RWPE2 (cell line): ENCODE results near the gene ADAMTSL4.
A peak's percentile ranks its signal among the peaks of the same experiment; 100 is the strongest.

Source experiments
- ATAC-seq: fragments of 200-7000 bp; cut with Tn5 transposase; 3 replicates; pipeline ENCODE4 v1.9.1; 2021; ENCODE audit warnings: low read depth
- DNase-seq: peaks from one replicate; pipeline ENCODE4 v3.0.0-alpha.2; 2020; ENCODE audit warnings: low spot score
- H3K27ac ChIP-seq: fragments of 450-650 bp; 2 replicates; pipeline ENCODE4 v1.5.1; 2017; ENCODE audit warnings: mild to moderate bottlenecking; ENCODE audit not compliant: poor library complexity, severe bottlenecking
- H3K27me3 ChIP-seq: fragments of 250-450 bp; sonication (Bioruptor Pico); 2 replicates; pipeline ENCODE4 v1.5.1; 2021; ENCODE audit warnings: mild to moderate bottlenecking, moderate library complexity; ENCODE audit not compliant: insufficient read depth, poor library complexity, severe bottlenecking
- H3K36me3 ChIP-seq: fragments of 250-450 bp; sonication (Bioruptor Pico); 2 replicates; pipeline ENCODE4 v1.5.1; 2020; ENCODE audit warnings: low read depth, mild to moderate bottlenecking, moderate library complexity
- H3K4me1 ChIP-seq: fragments of 250-450 bp; sonication (Bioruptor Pico); 2 replicates; pipeline ENCODE4 v1.5.1; 2021; ENCODE audit warnings: mild to moderate bottlenecking, moderate library complexity; ENCODE audit not compliant: insufficient read depth, poor library complexity, severe bottlenecking
- H3K4me3 ChIP-seq: fragments of 250-450 bp; sonication (Bioruptor Pico); 2 replicates; pipeline ENCODE4 v1.5.1; 2021; ENCODE audit warnings: mild to moderate bottlenecking, moderate library complexity; ENCODE audit not compliant: severe bottlenecking
- H3K9me3 ChIP-seq: fragments of 250-450 bp; sonication (Bioruptor Pico); 2 replicates; pipeline ENCODE4 v1.5.1; 2021; ENCODE audit warnings: mild to moderate bottlenecking, moderate library complexity; ENCODE audit not compliant: severe bottlenecking
- CTCF ChIP-seq: fragments of 450-650 bp; IDR thresholded peaks from one replicate; pipeline ENCODE4 v1.5.1; 2017; ENCODE audit warnings: mild to moderate bottlenecking, moderate library complexity; ENCODE audit not compliant: poor library complexity, severe bottlenecking

ADAMTSL4 gene

DNA sequence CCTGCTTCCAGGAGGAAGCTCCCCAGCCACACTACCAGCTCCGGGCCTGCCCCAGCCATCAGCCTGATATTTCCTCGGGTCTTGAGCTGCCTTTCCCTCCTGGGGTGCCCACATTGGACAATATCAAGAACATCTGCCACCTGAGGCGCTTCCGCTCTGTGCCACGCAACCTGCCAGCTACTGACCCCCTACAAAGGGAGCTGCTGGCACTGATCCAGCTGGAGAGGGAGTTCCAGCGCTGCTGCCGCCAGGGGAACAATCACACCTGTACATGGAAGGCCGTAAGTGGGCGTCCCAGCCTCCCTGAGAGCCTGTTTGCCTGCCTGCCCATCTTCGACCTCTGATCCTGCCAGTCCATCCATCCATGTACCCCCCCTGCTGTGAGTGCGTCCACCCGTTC, 37.7 kb upstream of the ADAMTSL4 start:
- H3K36me3 ChIP-seq: peaks cover 10% of the 10 kb centered on the region
- no peak overlapping the region for H3K4me3 ChIP-seq
- H3K27ac ChIP-seq: no peak overlapping the region
- no peaks in the 10 kb centered on the region for H3K27me3 ChIP-seq
- no peak for DNase-seq
- peaks cover 19% of the 10 kb centered on the region for H3K4me1 ChIP-seq
- TF ChIP-seq CTCF: no peak
- no peak for ATAC-seq
- H3K9me3 ChIP-seq: no peaks in the 10 kb centered on the region

DNA sequence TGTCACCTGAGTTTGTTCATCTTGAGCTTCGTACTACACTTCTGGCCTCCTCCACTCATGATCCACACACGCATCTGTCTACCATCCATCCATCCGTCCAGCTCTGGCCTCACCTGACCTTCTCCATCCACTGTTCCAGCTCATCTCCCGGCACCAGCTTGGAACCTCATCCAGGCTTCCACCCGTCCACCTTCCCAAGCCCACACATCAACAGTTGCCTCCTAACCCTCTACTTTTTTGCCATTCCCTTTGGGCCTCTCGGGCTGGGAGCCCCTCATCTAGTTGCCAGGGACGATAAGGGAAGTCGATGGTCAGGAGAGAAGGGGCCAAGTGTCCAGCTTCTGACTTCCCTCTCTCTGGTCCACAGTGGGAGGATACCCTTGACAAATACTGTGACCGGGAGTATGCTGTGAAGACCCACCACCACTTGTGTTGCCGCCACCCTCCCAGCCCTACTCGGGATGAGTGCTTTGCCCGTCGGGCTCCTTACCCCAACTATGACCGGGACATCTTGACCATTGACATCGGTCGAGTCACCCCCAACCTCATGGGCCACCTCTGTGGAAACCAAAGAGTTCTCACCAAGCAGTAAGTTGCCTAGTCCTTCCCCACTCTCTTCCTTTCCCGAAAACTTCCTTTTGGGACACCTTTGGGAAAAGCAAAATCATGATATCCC, 37.1 kb upstream of the ADAMTSL4 start:
- Histone ChIP-seq H3K4me3 (no peak overlapping the region), H3K27ac (no peak overlapping the region), H3K4me1 (peaks cover 19% of the 10 kb centered on the region), H3K27me3 (no peaks in the 10 kb centered on the region), H3K9me3 (no peaks in the 10 kb centered on the region), H3K36me3 (peaks cover 5% of the 10 kb centered on the region)
- ATAC-seq (no peak), DNase-seq (no peak)
- no peak for TF ChIP-seq CTCF

DNA sequence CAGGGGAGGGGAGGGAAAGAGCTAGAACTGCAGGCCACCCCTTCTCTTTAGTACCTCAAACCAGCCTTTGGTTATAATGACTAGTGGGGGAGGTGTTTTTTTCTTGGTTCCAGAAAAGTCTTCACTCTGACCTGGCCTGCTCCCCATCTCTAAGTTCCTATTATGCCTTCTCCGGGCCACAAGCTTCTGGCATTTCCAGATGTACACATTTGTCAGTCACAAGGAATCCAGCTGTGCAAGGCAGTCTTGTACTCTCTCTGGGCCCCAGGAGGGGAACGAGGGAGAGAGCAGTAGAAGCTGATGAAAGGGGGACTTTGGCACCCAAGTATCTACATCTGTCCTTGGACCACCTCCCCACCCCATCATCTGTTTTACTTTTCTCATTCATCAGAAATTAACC, 36.4 kb upstream of the ADAMTSL4 start:
- DNase-seq: no peak
- Histone ChIP-seq H3K4me3 (no peak overlapping the region), H3K27ac (peak overlapping the region; percentile 14), H3K9me3 (no peaks in the 10 kb centered on the region), H3K4me1 (peaks cover 15% of the 10 kb centered on the region), H3K36me3 (no peaks in the 10 kb centered on the region), H3K27me3 (no peaks in the 10 kb centered on the region)
- ATAC-seq: no peak
- TF ChIP-seq CTCF: no peak

- Histone ChIP-seq H3K27ac (peak overlapping the region; percentile 14), H3K4me3 (no peak overlapping the region), H3K9me3 (no peaks in the 10 kb centered on the region), H3K4me1 (peaks cover 11% of the 10 kb centered on the region), H3K36me3 (no peaks in the 10 kb centered on the region), H3K27me3 (no peaks in the 10 kb centered on the region)
- no peak for TF ChIP-seq CTCF
- no peak for DNase-seq
- peak; percentile 9; the same call in 1 of the 3 replicates for ATAC-seq
Observed at GRCh38 chr1:150513351-150513791, 35.8 kb upstream of the ADAMTSL4 start.

- DNase-seq: no peak
- H3K27ac ChIP-seq: no peak overlapping the region
- TF ChIP-seq CTCF: no peak
- H3K27me3 ChIP-seq: no peaks in the 10 kb centered on the region
- peaks cover 11% of the 10 kb centered on the region for H3K4me1 ChIP-seq
- ATAC-seq: no peak
- H3K36me3 ChIP-seq: no peaks in the 10 kb centered on the region
- no peak overlapping the region for H3K4me3 ChIP-seq
- H3K9me3 ChIP-seq: no peaks in the 10 kb centered on the region
Observed at GRCh38 chr1:150514260-150514659, 34.9 kb upstream of the ADAMTSL4 start.
